ENCODE measurements around the gene CTSD.
"Not testable (repeated sequence)": the region's sequence is repeated elsewhere in the genome, so short reads cannot be mapped to it uniquely, and the experiment has no call there.

The CTSD gene

GRCh38 chr11:1763796-1764661, at the start of gene CTSD:
Gene CTSD, minus strand, starts transcription at chr11:1763927. Its CDS starts 68 bp downstream, at chr11:1763859.
- DNase-seq, result peak; percentile 74 to 92

DNA sequence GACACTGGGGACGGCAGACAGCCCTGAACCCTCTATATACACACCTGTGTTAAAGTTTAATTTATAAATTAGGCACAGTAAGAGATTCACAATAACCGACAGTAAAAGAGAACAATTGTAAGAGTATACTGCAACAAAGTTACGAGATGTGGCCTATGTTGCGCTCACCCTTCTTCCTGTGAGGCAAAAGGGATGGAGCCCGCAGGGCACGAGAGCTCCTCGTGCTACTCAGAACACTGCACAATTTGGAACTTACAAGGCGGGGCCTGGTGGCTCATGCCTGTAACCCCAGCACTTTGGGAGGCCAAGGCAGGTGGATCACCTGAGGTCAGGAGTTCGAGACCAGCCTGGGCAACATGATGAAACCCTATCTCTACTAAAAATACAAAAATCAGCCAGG, 49.6 kb upstream of the CTSD start:
- not testable (repeated sequence) for DNase-seq

- no peak for DNase-seq
Measured at GRCh38 chr11:1812801-1813200, 49.1 kb upstream of the CTSD start.

- no peak for DNase-seq
Measured at GRCh38 chr11:1812274-1812673, 48.5 kb upstream of the CTSD start.

DNA sequence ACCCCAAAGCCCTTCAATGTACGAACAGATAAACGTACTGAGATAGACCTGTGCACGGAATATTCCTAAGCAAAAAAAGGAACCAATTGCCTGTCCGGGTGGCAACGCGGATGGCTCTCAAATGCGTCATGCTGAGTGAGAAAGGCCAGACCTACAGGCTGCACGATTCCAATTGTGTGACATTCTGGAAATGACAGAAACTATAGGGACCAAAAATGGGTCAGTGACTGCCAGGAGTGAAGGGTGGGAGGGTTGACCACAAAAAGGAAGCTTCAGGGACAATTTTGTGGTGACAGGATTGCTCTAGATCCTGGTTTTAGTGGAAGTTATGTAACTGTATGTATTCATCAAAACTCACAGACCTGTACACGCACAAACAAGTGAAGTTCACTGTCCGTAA, 47.0 kb upstream of the CTSD start:
- DNase-seq, result no peak

DNA sequence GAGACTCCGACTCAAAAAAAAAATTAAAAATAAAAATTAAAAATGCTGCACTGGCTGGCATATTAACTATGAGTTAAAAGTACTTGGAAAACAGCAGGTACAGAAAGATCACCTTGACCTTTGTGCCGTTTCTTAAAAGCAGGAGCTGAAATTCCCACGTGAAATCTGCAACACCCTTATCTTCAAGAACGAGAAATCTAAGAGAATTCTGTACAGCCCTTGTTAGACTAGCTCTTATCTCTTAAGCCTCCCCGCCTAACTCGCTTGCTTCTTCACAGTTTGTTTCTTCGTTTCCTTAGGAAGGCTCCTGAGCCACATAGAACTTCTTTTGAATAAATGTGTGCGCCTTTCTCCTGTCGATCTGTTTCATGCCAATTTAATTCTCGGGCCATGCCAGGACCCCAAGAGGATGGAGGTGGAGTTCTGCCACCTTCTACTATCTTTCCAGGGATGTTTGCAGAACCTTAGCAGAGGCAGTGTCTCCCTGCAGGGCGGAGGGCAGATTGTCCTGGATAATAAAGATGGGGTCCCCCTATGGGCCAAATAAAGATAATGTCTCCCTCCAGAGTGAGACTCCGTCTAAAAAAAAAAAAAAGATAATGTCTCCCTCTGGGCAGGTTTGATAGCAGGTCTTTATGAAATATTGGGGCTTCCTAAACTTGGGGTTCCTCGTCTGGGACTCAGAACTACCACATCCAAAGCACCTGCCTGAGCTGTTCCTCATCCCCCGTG, 43.7 kb upstream of the CTSD start:
- no peak for DNase-seq

DNA sequence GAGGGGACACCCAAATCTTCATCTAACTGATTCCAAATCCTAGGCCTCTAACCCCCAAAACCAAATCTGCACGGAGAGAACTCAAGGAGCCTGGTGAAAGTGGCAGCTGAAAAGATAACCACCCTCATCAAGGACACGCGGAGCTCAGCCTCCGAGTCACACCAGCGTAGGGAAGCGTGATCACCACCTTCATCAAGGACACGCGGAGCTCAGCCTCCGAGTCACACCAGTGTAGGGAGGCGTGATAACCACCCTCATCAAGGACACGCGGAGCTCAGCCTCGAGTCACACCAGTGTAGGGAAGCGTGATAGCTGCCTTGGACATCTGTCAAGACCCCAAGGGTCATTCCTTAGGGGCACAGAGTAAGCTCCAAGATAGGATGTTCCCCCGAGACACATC, 41.8 kb upstream of the CTSD start:
- DNase-seq, result no peak

DNA sequence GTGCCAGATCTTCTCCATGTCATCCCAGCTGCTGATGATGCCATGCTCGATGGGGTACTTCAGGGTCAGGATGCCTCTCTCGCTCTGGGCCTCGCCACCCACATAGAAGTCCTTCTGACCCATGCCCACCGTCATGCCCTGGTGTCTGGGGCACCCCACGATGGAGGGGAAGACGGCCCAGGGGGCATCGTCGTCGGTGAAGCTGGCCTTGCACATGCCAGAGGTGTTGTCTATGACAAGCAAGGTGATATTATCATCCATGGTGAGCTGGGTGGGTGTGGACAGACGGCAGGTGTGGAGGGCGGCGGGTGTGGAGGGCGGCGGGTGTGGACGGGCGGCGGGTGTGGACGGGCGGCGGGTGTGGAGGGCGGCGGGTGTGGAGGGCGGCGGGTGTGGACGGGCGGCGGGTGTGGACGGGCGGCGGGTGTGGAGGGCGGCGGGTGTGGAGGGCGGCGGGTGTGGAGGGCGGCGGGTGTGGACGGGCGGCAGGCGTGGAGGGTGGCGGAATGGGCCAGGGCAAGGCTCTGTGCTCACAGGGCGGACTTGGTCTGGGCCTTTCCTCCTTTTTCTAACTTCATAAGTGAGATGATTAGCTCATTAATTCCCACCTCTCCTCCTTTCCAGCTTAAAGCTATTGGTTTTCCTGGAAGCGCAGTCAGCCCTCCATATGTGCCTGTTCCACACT, 40.2 kb upstream of the CTSD start:
- DNase-seq, result not testable (repeated sequence)

GRCh38 chr11:1803246-1803645, 39.5 kb upstream of the CTSD start:
- DNase-seq, result no peak

DNA sequence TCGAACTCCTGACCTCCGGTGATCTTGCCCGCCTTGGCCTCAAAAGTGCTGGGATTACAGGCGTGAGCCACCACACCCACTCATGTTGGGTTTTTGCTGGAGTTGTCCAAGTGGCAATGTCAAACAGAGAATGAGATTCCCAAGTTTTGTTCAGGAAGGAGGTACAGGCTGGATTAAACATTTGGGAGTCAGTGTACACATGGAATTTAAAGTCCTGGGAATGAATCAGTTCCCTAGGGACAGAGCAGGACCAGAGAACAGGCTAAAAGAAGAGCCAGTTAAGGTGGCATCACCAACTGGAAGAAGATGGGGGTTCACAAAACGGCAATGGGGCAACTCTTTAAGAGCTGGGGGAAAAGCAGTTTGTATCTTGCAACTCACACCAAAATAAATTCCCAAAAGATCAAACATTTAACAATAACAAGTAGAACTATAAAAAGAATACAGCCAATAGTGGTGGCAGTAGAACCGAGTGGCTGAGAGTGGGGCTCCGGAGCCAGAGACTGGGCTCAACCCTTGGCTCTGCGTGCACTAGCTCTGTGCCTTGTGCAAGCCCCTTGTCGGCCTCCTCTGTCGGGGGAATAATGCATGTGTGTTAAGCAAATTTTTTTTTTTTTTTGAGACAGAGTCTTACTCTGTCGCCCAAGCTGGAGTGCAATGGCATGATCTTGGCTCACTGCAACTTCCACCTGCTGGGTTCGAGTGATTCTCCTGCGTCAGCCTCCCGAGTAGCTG, 33.8 kb upstream of the CTSD start:
- DNase-seq, result no peak

DNA sequence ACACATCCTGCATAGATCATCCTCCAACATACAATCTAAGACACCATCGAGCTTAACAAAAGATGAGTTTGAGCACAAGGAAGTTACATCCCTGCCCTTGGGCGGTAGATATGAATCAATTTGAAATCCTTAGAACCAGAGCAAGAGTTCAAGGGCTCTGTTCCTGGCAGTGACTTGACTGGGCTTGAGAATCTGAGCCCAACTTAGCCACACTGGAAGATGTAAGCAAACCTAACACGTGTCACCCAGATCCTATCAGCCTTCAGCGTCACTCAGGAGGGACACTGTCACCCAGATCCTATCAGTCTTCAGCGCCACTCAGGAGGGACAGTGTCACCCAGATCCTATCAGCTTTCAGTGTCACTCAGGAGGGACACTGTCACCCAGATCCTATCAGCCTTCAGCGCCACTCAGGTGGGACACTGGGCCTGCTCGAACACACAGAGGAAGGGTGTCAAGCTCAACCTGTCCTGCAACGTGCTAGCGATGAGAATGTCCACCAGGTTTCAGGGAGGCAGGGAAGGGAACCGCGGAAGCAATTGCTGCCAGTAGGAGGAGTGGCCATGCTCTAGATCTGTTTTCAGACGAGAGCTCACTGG, 32.8 kb upstream of the CTSD start:
- DNase-seq, result no peak

DNA sequence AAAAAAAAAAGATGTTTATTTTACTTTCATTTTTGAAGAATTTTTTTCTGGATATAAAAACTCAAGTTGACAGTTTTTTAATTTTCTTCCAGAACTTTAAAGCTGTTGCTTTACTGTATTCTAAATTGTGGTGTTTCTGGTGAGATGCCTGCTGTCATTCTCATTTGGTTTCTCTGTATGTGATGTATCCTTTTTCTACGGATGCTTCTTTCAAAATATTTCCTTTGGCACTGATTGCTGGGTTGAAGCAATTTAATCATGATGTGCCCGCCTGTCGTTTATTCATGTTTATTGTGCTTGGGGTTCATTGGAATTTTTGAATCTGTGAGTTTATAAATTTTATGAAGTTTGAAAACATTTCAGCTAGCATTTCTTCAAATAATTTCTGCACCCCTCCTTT, 29.4 kb upstream of the CTSD start:
- no peak for DNase-seq

DNA sequence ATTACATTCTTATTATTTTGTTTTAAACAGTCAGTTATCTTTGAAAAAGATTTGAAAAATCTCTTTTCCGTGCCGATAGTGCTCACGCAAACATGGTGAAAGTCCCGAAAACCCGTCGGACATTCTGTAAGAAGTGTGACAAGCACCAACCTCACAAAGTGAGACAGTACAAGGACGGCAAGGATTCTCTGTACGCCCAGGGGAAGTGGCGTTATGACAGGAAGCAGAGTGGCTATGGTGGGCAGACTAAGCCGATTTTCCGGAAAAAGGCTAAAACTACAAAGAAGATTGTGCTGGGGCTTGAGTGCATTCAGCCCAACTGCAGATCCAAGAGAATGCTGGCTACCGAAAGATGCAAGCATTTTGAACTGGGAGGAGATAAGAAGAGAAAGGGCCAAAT, 28.7 kb upstream of the CTSD start:
- DNase-seq, result no peak

- DNase-seq, result no peak
Measured at GRCh38 chr11:1791912-1792311, 28.2 kb upstream of the CTSD start.

- no peak for DNase-seq
Measured at GRCh38 chr11:1786466-1786865, 22.7 kb upstream of the CTSD start.

GRCh38 chr11:1785749-1786413, 22.2 kb upstream of the CTSD start:
- DNase-seq, result no peak

DNA sequence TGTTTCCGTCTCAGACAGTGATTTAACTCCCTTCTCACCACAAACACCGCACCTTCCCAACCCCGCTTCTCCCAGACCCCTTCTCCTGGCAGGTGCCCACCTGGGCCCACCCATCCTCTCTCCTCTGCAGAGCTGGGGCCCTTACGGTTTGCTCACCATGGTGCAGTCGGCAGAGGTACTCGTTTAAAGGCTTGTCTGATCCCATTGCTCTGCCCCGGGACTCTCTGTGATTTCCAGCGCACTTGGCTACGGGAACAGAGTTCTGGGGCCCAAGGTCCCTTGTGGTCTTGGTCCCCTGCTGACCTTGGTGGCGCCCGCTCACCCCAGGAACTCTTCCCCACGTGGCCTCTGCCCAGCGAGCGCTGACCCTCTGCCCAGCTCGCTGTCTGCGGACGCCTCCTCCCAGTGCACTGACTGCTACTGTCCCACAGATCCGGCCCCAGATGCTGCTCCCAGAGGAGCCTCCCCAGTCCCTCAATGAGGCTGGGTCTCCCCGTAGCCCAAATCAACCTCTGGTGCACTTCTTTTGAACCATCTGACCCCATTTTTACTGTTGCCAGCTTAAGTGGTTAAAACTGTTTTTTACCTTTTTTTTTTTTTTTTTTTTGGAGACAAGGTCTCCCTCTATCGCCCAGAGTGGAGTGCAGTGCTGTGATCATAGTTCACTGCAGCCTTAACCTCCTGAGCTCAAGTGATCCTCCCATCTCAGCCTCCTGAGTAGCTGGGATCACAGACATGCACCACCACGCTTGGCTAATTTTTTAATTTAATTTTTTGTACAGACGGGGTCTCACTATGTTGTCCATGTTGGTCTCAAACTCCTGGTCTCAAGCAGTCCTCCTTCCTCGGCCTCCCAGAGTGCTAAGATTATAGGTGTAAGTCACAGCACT, 21.3 kb upstream of the CTSD start:
- no peak for DNase-seq

GRCh38 chr11:1783725-1784529, 20.2 kb upstream of the CTSD start:
- no peak for DNase-seq

- DNase-seq, result no peak
Measured at GRCh38 chr11:1782831-1783724, 19.4 kb upstream of the CTSD start.

Data from stimulated activated CD4-positive, alpha-beta T cell treated with anti-CD3 and anti-CD28 coated beads, Interleukin-4, amount 100 ng/mL, for 4 hours (primary cell).